Neural crest cell (in vitro differentiated cells): Measurements from ENCODE around the gene SASH3. TPM values are rescaled to one million over a fixed set of nuclear protein-coding genes. Genes with fewer than 3 reads are reported as not detected.

Source experiments
- DNase-seq: peaks from one replicate; pipeline ENCODE4 v3.0.0; 2021; ENCODE audit warnings: low read depth, mixed read lengths, low spot score
- H3K27ac Mint-ChIP-seq: one replicate; pipeline ENCODE4 v1.8.0; 2021; ENCODE audit warnings: mild to moderate bottlenecking, mixed read lengths; ENCODE audit not compliant: unreplicated experiment
- H3K27me3 Mint-ChIP-seq: 2 replicates; pipeline ENCODE4 v1.8.0; 2021; ENCODE audit warnings: low read depth, mild to moderate bottlenecking, mixed read lengths
- H3K36me3 Mint-ChIP-seq: 2 replicates; pipeline ENCODE4 v1.8.0; 2021; ENCODE audit warnings: low read depth, mild to moderate bottlenecking, mixed read lengths
- H3K4me1 Mint-ChIP-seq: 2 replicates; pipeline ENCODE4 v1.8.0; 2021; ENCODE audit warnings: mixed read lengths
- H3K4me3 Mint-ChIP-seq: one replicate; pipeline ENCODE4 v1.8.0; 2021; ENCODE audit warnings: mild to moderate bottlenecking, mixed read lengths
- H3K9me3 Mint-ChIP-seq: 2 replicates; pipeline ENCODE4 v1.8.0; 2021; ENCODE audit warnings: mixed read lengths
- total RNA-seq: library from RNA; stranded (reverse); gene quantifications from 2 replicates; pipeline ENCODE4 v1.2.1, GENCODE V29; 2021
- TF ChIP-seq, protein P1 (sequence below): fragments of 200-600 bp; sonication (generic); conservative IDR thresholded peaks from 2 replicates; pipeline ENCODE4 v1.5.0; 2021; ENCODE audit warnings: antibody characterized with exemption, mild to moderate bottlenecking

The SASH3 gene
- total RNA-seq, 1 donor from 2014 or later: not detected

DNA sequence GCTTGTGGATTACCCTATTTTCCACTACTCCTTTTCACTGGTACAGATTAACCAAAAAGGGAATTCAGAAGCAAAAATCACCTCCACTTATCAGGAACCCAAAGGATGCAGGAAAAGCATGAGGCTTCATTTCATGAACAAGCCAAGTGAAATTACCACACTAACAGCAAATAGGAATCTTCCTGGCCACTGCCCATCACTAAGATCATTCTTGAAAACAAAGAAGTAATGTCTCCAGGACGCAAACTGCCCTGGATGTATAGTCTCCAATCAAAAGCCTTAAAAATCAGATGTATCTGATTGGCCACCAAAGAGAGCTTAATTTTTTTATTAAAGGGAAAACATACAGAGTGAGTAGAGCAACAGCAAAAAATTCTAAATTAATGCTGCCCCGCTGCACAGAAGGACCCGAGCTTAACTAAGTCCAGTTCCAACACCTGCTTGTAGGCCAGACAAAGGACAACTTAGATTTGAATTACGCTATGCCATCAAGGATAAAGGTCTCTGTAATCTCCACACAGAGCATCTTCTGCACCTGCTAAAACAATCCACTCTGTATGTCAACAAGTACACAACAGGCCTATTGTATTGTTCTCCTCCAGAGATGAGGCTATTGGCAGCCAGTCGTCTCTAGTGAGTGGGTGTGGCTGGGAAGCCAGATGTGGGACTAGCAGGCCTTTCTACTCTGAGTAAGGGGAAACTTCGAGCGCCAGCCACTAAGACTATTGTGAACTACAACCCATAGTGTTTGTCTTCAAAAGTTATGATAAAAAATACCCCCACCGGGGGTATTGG, 51.5 kb downstream of the SASH3 start:
- Mint-ChIP-seq H3K27ac (no peak overlapping the region), H3K4me1 (peaks cover 14% of the 10 kb centered on the region), H3K36me3 (peaks cover 6% of the 10 kb centered on the region), H3K4me3 (no peak overlapping the region), H3K9me3 (peaks cover 2% of the 10 kb centered on the region), H3K27me3 (no peaks in the 10 kb centered on the region)
- no peak for DNase-seq
- TF ChIP-seq, protein P1, sequence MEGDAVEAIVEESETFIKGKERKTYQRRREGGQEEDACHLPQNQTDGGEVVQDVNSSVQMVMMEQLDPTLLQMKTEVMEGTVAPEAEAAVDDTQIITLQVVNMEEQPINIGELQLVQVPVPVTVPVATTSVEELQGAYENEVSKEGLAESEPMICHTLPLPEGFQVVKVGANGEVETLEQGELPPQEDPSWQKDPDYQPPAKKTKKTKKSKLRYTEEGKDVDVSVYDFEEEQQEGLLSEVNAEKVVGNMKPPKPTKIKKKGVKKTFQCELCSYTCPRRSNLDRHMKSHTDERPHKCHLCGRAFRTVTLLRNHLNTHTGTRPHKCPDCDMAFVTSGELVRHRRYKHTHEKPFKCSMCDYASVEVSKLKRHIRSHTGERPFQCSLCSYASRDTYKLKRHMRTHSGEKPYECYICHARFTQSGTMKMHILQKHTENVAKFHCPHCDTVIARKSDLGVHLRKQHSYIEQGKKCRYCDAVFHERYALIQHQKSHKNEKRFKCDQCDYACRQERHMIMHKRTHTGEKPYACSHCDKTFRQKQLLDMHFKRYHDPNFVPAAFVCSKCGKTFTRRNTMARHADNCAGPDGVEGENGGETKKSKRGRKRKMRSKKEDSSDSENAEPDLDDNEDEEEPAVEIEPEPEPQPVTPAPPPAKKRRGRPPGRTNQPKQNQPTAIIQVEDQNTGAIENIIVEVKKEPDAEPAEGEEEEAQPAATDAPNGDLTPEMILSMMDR: no peak

DNA sequence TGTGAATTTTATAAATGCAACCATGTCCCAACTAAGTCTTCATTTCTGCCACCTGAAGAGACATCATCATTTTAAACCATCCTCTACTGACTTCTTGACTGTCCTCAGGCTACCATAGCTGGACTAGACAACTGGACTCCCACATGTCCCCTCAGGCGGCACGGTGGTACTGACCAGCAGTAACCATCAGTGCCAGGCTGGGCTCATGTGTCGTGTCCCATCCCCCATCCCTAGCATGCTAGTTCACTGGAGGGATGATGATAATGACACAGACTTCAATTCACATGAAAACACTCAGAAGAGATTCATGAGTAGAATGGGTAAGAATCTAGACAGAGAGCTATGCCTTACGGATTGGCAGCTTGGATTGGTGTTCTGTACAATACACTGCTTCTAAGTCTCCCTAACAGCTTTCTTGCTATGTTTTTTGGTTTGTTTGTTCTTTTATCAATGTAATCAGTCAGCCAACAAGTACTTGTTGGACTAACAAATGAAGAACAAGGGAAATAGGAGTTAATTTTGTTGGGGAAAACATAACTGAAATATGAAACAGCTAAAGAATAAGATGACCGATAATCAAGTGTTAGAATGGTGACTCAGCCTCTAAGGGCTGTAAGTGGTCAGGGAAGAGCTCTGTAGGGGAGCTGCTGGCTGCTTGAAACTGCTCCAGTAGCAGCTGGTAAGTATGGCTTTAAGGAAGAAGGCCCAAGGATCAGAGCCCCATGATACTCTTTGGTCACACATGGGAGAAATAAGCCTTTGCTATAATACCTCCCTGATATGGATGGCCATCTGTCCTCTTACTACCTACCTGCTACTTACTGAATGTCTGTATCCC, 53.6 kb downstream of the SASH3 start:
- DNase-seq: no peak
- Mint-ChIP-seq H3K27me3 (no peaks in the 10 kb centered on the region), H3K36me3 (peaks cover 8% of the 10 kb centered on the region), H3K9me3 (peaks cover 4% of the 10 kb centered on the region), H3K4me1 (peaks cover 14% of the 10 kb centered on the region), H3K4me3 (no peak overlapping the region), H3K27ac (no peak overlapping the region)
- TF ChIP-seq, protein P1: no peak

DNA sequence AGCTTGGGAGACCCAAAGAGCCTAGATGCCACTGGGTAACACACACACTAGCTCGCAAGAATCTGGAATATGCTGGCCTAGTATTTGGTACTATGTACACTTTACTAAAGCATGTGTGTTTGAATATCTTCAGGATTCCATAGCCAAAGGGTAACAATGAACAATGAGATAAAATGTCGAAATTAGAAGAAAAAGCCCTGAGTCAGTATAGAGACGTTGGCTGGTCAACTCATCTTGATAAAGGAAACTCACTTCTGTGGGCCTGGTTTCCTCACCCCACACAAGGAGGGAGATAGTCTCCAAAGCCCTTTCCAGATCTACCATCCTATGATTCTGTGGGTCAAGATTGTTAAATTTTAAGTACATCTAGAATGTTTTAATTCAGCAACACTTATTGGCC, 57.1 kb downstream of the SASH3 start:
- DNase-seq: no peak
- TF ChIP-seq, protein P1: no peak
- no peaks in the 10 kb centered on the region for H3K27me3 Mint-ChIP-seq
- peaks cover 20% of the 10 kb centered on the region for H3K4me1 Mint-ChIP-seq
- peaks cover 16% of the 10 kb centered on the region for H3K36me3 Mint-ChIP-seq
- no peak overlapping the region for H3K4me3 Mint-ChIP-seq
- H3K9me3 Mint-ChIP-seq: peaks cover 2% of the 10 kb centered on the region
- H3K27ac Mint-ChIP-seq: no peak overlapping the region

DNA sequence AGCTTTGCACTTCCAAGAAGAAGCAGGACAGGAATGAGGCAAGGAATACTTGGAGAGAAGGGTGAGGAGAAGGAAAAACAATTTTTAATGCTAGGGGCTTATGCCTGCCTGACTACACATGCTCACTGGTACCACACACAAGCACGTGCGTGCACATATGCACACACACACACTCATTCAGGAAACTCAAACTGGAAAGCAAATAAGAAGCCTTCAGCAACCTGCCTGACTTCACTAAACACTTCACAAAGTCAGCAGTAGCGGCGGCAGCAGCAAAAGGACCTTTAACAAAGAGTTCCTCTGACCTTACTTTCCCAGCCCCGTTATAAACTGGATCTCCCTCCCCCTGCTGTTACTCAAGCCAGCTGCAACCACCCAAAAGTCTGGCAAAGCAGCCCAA, 60.6 kb downstream of the SASH3 start:
- H3K27ac Mint-ChIP-seq: no peak overlapping the region
- TF ChIP-seq, protein P1: no peak
- no peak for DNase-seq
- H3K36me3 Mint-ChIP-seq: peaks cover 16% of the 10 kb centered on the region
- H3K27me3 Mint-ChIP-seq: peaks cover 3% of the 10 kb centered on the region
- H3K4me1 Mint-ChIP-seq: peaks cover 33% of the 10 kb centered on the region
- H3K9me3 Mint-ChIP-seq: peaks cover 2% of the 10 kb centered on the region
- H3K4me3 Mint-ChIP-seq: peak overlapping the region; percentile 85

DNA sequence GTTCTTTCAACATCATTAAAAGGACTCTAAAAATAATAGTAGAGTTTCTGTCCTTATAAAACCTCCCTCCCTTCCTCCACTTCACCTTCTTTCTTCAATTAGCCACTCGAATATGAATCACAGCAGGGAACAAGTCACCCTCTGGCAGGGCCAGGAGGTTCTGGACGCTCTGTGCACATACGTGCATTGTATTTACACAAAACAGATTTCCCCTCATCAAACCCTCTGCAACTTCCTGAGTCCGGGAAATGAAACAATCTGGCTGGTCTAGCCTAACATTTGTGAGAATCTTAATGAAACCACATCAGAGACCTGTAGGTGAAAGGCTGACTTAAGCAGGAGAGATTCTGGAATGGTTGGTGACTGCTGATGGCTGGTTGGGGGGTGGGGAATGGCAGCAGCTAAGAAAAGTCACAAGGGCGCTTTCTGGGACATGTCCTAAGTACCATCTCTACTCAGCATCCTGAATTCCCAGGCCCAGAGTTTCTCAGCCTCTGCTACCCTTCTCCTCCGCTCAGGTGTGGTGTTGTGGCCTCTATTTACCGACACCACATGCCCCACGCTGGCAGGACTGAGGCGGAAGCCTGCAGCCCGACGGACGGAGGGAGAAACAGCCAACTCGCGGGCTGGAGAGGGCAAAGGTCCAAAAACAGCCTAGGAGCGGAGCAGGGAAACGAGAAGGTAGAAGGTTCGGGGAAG, 62.9 kb downstream of the SASH3 start:
- Mint-ChIP-seq H3K36me3 (peaks cover 13% of the 10 kb centered on the region), H3K27me3 (peaks cover 15% of the 10 kb centered on the region), H3K4me3 (peak overlapping the region; percentile 85), H3K9me3 (no peaks in the 10 kb centered on the region), H3K27ac (peak overlapping the region; percentile 50), H3K4me1 (peaks cover 43% of the 10 kb centered on the region)
- no peak for DNase-seq
- TF ChIP-seq, protein P1: no peak
